K562 treated with DMSO at 1 percent for 48 hours (cell line): Measurements from ENCODE around the gene PES1. TPM values are rescaled to one million over a fixed set of nuclear protein-coding genes. Genes with fewer than 3 reads are reported as not detected.

Source experiments
- total RNA-seq: library from RNA; unstranded; fragments of 300-600 nt; gene quantifications from 2 replicates; pipeline ENCODE4 v1.2.3, GENCODE V29; 2022; ENCODE audit warnings: low replicate concordance; ENCODE audit errors: extremely low read depth

Gene PES1
- total RNA-seq = not detected in 2 replicates

DNA sequence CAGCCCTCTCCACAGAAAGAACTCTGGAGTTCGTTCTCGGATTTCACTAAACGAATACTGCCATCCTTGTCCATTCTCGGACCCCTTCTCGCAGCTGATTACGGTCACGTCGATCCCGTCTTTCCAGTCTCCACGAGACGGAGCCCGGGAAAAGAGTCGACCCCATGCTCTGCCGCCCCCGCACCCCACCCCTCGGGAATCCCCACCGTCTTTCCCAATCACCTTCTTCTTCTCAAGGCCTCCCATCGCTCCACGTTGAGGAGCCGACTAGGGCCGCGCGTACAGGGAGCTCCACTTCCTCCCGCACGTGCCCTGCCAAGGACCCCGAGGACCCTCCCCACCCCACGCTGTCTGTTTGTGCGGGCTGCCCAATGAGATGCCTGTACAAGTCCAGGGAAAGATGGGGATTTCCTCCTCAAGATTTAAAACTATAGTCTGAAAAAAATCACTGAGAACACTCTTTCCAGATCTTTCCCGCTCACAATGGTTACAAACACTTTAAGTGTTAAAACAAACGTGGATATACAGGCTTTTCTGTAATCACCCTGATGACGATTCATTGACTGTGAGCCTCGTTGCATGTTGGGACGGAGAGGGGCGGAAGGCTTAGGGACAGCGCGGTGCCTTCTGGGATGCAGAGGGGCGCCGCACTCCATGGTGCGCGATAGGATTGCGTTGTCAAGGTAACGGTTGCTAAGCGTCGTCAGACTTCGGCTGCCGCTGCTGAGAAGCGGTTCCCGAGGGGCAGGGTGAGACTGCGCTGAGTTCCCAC lies at the start of gene PES1:
PES1 (minus strand) TSS at position 323 of the 772 bp plus-strand sequence; CDS start at position 246, 77 bp downstream.

DNA sequence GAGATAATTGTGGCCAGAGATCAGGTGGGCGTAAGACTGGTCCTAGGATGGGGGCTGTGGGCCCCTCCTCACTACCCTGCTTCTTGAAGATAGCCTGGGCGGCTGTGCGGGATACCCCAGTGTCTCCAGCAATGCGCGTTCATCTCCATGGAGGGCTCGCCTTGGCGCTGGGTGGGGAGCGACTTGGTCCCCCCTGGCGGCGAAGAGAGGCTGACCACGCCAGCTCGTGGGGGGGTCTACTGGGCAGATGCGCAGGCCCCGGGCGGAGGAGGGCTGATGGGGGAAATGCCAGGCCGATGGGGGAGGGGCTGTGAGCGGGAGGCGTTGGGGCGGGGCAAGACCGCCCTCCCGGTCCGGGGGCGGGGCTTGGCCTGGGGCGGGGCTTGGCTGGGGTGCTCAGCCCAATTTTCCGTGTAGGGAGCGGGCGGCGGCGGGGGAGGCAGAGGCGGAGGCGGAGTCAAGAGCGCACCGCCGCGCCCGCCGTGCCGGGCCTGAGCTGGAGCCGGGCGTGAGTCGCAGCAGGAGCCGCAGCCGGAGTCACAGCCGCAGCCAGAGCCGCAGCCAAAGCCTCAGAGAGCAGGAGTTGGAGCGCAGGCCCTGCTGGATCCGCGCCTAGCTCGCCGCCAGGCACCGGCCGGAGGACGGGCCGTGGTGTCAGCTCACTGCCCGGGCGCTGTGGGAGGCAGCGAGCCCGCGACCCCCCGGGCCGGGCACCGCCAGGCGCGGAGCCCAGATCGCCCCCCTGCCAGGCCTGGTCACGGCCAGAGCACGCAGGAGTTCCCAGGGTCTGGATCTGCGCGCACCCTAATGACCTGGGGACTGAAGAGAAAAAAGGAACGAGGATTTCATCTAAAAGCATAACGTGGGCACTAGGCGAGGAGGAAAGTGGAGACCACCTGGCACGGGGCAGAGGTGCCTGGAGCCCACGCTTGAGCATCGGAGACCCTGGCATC lies 43.8 kb upstream of the PES1 start, which contains the start of gene SLC35E4:
SLC35E4 (plus strand) TSS at position 509 of the 953 bp plus-strand sequence. CDS start 670 bp downstream, outside the sequence.

DNA sequence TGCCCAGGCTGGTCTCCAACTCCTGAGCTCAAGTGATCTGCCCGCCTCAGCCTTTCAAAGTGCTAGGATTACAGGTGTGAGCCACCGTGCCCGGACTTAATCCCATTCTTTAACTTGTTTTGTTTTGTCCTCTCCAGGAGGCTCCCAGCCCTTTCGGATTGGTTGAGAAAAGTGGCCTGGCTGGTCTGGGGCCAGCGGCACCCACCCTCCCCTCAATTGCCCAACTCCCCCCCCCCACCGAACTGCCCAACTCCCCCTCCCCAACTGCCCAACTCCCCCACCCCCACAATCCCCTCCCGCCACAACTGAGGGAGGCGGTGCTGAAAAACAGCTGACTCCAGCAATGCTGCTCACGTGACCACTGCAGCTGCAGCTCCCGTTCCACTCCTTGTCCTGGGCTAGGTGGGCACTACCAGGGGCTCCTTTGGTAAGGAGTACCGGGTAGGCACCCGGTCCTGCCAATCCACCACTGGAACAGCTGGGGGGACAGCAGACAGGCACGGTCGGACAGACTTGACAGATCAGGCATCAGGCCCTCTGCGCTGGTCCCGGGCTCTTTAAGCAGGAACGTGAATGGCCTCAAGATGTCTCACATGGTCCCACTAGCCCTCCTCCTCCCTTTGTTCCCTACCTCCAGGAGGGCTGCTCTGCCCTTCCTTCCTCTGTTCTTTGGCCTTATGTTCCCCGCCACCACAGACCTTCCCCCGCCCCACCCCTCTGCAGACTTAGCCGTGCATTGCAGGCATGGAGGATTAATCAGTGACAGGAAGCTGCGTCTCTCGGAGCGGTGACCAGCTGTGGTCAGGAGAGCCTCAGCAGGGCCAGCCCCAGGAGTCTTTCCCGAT lies 15.0 kb upstream of the PES1 start, which contains the start of gene TCN2:
TCN2 (plus strand) TSS at position 720 of the 845 bp plus-strand sequence. CDS start 158 bp downstream, outside the sequence.

DNA sequence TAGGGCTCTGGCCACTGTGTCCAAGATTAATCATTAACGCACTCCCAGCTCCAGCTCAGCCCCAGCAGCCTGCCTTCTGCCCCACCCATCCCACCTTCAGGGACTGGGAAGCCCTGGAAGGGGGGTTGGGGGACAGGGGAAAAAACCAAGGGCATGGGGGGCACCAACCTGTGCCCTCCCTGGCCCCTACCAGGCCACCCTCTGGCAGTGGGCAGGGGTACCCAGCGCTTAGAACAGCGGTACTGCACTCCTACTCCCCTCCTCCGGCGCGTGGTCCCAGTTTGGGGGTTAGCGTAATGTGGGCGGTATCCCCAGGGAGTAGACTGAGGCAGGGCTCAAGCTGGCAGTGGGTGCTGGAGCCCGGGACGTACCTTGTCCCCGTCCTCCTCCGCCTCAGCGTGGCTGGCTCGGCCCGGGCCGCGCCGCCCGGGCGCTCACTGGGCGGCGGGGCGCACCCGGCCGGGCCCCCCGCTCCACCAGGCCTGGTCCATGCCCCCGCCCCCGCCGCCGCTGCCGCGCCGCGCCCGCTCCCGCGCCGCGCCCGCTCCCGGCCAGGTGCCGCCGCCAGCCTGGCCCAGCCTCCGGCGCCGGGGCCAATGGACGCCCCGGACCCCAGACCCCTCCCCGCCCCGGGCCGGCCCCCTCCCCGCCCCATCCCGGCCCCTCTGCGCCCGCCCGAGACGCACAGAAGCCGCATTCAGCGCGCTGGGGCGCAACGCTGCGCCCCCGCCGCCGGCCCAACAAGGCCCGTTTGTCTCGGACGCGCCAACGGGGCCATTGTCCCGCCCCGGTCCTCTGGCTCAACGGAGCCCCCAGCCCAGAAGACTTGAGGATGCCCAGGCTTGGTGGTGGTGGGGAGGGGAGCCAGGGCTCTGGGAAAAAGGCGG lies 17.4 kb downstream of the PES1 start, which contains the start of gene GAL3ST1:
GAL3ST1 (minus strand) TSS at position 571 of the 887 bp plus-strand sequence. CDS start 17,273 bp downstream, outside the sequence.

DNA sequence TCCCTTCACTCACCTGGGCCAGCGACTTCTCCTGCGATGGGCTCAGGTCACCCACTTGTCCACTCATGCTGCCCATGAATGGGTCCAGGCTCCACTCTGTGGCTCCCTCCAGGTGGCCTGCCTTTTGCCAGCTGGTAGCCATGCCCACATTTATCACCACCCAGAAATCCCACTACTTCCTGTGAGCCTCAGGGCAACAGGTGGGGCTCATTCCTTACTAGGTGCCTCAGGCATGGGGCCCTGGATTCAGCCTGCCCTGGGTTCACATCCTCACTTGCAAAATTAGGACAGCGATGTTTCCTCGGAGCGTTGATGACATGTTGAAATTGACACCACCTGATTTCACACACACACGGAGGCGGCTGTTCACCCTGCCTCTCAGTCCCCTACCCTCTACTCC lies 45.1 kb downstream of the PES1 start, which contains the start of gene SEC14L6:
SEC14L6 (minus strand) TSS at position 126 of the 400 bp plus-strand sequence; CDS start at position 67, 59 bp downstream.

Other genes with a start within 250 kb of the PES1 start
- not detected in 2 replicates for gene SF3A1, start 235.0 kb downstream of the PES1 start, total RNA-seq
- gene CCDC157, start 234.9 kb downstream of the PES1 start, total RNA-seq = not detected in 2 replicates
- not detected in 2 replicates for gene RNF215, start 204.5 kb downstream of the PES1 start, total RNA-seq
- not detected in 2 replicates for gene SEC14L2, start 194.9 kb downstream of the PES1 start, total RNA-seq
- gene MTFP1, start 166.1 kb downstream of the PES1 start, total RNA-seq = not detected in 2 replicates
- gene SEC14L3, start 119.9 kb downstream of the PES1 start, total RNA-seq = not detected in 2 replicates
- gene SEC14L4, start 86.2 kb downstream of the PES1 start, total RNA-seq = not detected in 2 replicates
- not detected in 2 replicates for gene SEC14L6, start 45.2 kb downstream of the PES1 start, total RNA-seq
- not detected in 2 replicates for gene GAL3ST1, start 17.2 kb downstream of the PES1 start, total RNA-seq
- gene TCN2, start 15.3 kb upstream of the PES1 start, total RNA-seq = not detected in 2 replicates
- gene SLC35E4, start 43.9 kb upstream of the PES1 start, total RNA-seq = not detected in 2 replicates
- not detected in 2 replicates for gene DUSP18, start 76.0 kb upstream of the PES1 start, total RNA-seq
- gene OSBP2, start 103.0 kb upstream of the PES1 start, total RNA-seq = not detected in 2 replicates